Measurements from ENCODE around the gene STXBP5.

The STXBP5 gene

DNA sequence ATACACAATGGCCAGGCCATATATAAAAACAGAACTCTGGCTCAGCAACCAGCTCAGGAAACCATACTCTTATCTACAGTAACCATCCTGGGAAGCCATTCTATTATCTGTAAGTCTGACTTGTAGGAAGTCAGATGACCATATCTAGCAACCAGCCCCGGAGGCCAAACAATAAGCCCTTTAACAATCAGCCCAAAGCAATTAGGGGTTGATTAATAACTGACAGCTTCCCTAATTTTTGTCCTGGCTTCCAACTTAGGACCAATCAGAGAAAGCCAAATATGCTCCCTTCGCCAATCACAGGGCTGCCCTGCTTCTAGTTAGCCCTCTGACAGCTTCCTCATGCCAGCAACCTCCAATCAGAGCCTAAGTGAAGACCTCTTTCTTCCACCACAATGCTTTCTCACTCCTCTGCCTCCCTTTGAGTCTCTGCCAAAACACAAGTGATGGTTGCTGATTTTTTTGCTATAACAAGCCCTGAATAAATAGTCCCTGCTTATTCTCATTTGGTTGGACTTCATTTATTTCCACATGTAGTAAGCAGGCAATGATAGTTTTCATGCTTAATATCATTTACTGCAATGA is 37.8 kb upstream of the STXBP5 start:
- no peaks in the 10 kb centered on the region for H3K4me1 ChIP-seq (ENCODE audit: control insufficient read depth, insufficient read depth, low read length)

DNA sequence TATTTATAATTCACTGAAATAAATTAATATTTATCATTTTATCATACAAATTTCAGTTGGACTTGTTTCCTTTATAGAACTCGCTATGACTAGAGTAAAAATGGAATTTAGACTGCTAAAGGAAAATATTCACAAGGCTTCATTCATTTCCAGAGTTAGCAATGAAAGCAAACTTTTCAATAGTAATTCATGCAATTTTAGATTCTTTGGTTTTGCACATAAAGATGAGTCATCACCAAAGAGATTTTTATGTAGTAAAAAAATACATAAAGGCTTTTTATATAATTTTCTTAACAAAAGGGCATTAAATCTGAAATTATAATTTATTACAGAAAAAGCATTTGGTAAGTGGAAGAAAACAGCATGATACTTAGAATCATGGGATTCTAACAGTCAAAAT is 37.2 kb upstream of the STXBP5 start:
- no peaks in the 10 kb centered on the region for H3K4me1 ChIP-seq (ENCODE audit: control insufficient read depth, insufficient read depth, low read length)
- no peaks in the 10 kb centered on the region for H3K36me3 ChIP-seq (ENCODE audit: control insufficient read depth, insufficient read depth, low read length)
- H3K9ac ChIP-seq (ENCODE audit: low read length): no peak overlapping the region
- H3K27me3 ChIP-seq (ENCODE audit: control insufficient read depth, insufficient read depth, low read length): no peaks in the 10 kb centered on the region
- no peak overlapping the region for H3K4me3 ChIP-seq (ENCODE audit: low read length)
- H3K9me3 ChIP-seq (ENCODE audit: control insufficient read depth, low read length): no peaks in the 10 kb centered on the region

More for the DNA sequence above, 37.8 kb upstream of the STXBP5 start:
- Histone ChIP-seq H3K4me3 (ENCODE audit: low read length) (no peak overlapping the region), H3K36me3 (ENCODE audit: control insufficient read depth, insufficient read depth, low read length) (no peaks in the 10 kb centered on the region), H3K9me3 (ENCODE audit: control insufficient read depth, low read length) (no peaks in the 10 kb centered on the region), H3K27me3 (ENCODE audit: control insufficient read depth, insufficient read depth, low read length) (no peaks in the 10 kb centered on the region), H3K9ac (ENCODE audit: low read length) (no peak overlapping the region)

DNA sequence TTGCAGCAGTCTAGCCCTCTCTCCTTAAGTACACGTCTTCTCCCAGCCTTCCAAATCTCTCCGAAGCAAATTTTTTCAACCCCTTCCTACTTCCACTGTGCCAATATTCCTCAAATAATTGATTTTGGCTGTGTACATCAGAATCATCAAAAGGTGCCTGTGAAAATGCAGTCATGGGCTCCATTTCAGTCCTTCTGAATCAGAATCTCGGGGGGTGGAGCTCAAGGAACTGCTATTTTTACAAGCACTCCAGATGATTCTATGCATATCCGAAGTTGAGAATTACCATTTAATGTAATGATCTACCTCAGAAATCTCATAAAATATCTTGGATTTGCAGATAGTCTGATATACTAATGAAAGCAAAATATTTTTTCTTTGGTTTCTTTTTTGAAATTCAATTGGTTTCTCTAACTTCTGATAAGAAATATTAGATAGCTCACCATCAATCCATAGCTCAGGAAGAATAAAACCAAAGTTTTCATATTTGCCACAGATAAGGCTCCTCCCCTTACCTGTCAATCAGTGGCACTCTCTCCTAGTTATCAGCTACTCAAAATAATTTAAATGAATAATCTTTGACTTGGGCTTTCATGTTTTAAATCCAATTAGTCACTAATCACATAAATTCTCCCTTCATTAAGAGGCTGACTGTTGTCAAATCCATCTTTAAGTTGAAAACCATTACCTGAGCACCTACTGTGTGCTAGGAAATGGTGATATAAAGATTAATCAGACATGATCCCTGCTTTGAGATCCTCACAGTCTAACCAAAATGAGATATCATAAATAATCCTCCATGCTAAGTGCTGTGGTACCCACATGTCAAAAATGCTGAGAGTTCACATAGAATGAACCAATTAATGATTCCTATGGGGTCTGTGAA is 36.4 kb upstream of the STXBP5 start:
- H3K4me1 ChIP-seq (ENCODE audit: control insufficient read depth, insufficient read depth, low read length): no peaks in the 10 kb centered on the region
- H3K36me3 ChIP-seq (ENCODE audit: control insufficient read depth, insufficient read depth, low read length): no peaks in the 10 kb centered on the region
- H3K9ac ChIP-seq (ENCODE audit: low read length): no peak overlapping the region
- no peaks in the 10 kb centered on the region for H3K27me3 ChIP-seq (ENCODE audit: control insufficient read depth, insufficient read depth, low read length)
- H3K4me3 ChIP-seq (ENCODE audit: low read length): no peak overlapping the region
- no peaks in the 10 kb centered on the region for H3K9me3 ChIP-seq (ENCODE audit: control insufficient read depth, low read length)

- H3K9me3 ChIP-seq (ENCODE audit: control insufficient read depth, low read length): no peaks in the 10 kb centered on the region
- no peaks in the 10 kb centered on the region for H3K36me3 ChIP-seq (ENCODE audit: control insufficient read depth, insufficient read depth, low read length)
- no peak overlapping the region for H3K4me3 ChIP-seq (ENCODE audit: low read length)
- H3K9ac ChIP-seq (ENCODE audit: low read length): no peak overlapping the region
- H3K27me3 ChIP-seq (ENCODE audit: control insufficient read depth, insufficient read depth, low read length): no peaks in the 10 kb centered on the region
- H3K4me1 ChIP-seq (ENCODE audit: control insufficient read depth, insufficient read depth, low read length): no peaks in the 10 kb centered on the region
Observed at GRCh38 chr6:147169529-147169928, 34.7 kb upstream of the STXBP5 start.

GRCh38 chr6:147170269-147170668 is 33.9 kb upstream of the STXBP5 start:
- Histone ChIP-seq H3K9ac (ENCODE audit: low read length) (no peak overlapping the region), H3K4me3 (ENCODE audit: low read length) (no peak overlapping the region), H3K9me3 (ENCODE audit: control insufficient read depth, low read length) (no peaks in the 10 kb centered on the region), H3K4me1 (ENCODE audit: control insufficient read depth, insufficient read depth, low read length) (no peaks in the 10 kb centered on the region), H3K27me3 (ENCODE audit: control insufficient read depth, insufficient read depth, low read length) (no peaks in the 10 kb centered on the region), H3K36me3 (ENCODE audit: control insufficient read depth, insufficient read depth, low read length) (no peaks in the 10 kb centered on the region)

DNA sequence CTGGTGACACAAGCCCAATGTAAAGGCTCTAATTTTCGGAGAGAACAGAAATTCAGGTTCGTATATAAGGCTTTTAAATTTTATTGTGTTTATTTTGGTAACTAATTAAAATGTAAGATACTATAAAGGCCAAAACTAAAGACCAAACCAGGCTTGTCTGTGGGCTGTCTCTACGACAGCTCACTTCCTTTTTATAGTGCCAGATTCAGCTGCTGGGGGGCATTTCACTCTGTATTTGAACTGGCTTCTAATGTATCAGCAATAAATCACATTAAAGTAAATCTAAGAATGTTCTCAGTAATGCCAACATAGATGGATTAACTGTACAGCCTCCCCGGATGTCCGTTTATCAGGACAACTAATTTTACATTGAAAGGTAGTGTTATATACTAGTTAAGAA is 31.1 kb upstream of the STXBP5 start:
- no peaks in the 10 kb centered on the region for H3K9me3 ChIP-seq (ENCODE audit: control insufficient read depth, low read length)
- no peaks in the 10 kb centered on the region for H3K36me3 ChIP-seq (ENCODE audit: control insufficient read depth, insufficient read depth, low read length)
- no peaks in the 10 kb centered on the region for H3K27me3 ChIP-seq (ENCODE audit: control insufficient read depth, insufficient read depth, low read length)
- no peak overlapping the region for H3K9ac ChIP-seq (ENCODE audit: low read length)
- no peak overlapping the region for H3K4me3 ChIP-seq (ENCODE audit: low read length)
- no peaks in the 10 kb centered on the region for H3K4me1 ChIP-seq (ENCODE audit: control insufficient read depth, insufficient read depth, low read length)

GRCh38 chr6:147173675-147174308 is 30.4 kb upstream of the STXBP5 start:
- Histone ChIP-seq H3K9ac (ENCODE audit: low read length) (no peak overlapping the region), H3K36me3 (ENCODE audit: control insufficient read depth, insufficient read depth, low read length) (no peaks in the 10 kb centered on the region), H3K4me3 (ENCODE audit: low read length) (no peak overlapping the region), H3K27me3 (ENCODE audit: control insufficient read depth, insufficient read depth, low read length) (no peaks in the 10 kb centered on the region), H3K9me3 (ENCODE audit: control insufficient read depth, low read length) (no peaks in the 10 kb centered on the region), H3K4me1 (ENCODE audit: control insufficient read depth, insufficient read depth, low read length) (no peaks in the 10 kb centered on the region)

GRCh38 chr6:147176795-147177194 is 27.4 kb upstream of the STXBP5 start:
- Histone ChIP-seq H3K9ac (ENCODE audit: low read length) (no peak overlapping the region), H3K4me3 (ENCODE audit: low read length) (no peak overlapping the region), H3K27me3 (ENCODE audit: control insufficient read depth, insufficient read depth, low read length) (no peaks in the 10 kb centered on the region), H3K36me3 (ENCODE audit: control insufficient read depth, insufficient read depth, low read length) (no peaks in the 10 kb centered on the region), H3K4me1 (ENCODE audit: control insufficient read depth, insufficient read depth, low read length) (no peaks in the 10 kb centered on the region), H3K9me3 (ENCODE audit: control insufficient read depth, low read length) (no peaks in the 10 kb centered on the region)

GRCh38 chr6:147177286-147177685 is 26.9 kb upstream of the STXBP5 start:
- Histone ChIP-seq H3K36me3 (ENCODE audit: control insufficient read depth, insufficient read depth, low read length) (no peaks in the 10 kb centered on the region), H3K9me3 (ENCODE audit: control insufficient read depth, low read length) (no peaks in the 10 kb centered on the region), H3K27me3 (ENCODE audit: control insufficient read depth, insufficient read depth, low read length) (no peaks in the 10 kb centered on the region), H3K4me3 (ENCODE audit: low read length) (no peak overlapping the region), H3K9ac (ENCODE audit: low read length) (no peak overlapping the region), H3K4me1 (ENCODE audit: control insufficient read depth, insufficient read depth, low read length) (no peaks in the 10 kb centered on the region)

GRCh38 chr6:147178355-147178754 is 25.9 kb upstream of the STXBP5 start:
- Histone ChIP-seq H3K36me3 (ENCODE audit: control insufficient read depth, insufficient read depth, low read length) (no peaks in the 10 kb centered on the region), H3K4me3 (ENCODE audit: low read length) (no peak overlapping the region), H3K27me3 (ENCODE audit: control insufficient read depth, insufficient read depth, low read length) (no peaks in the 10 kb centered on the region), H3K4me1 (ENCODE audit: control insufficient read depth, insufficient read depth, low read length) (no peaks in the 10 kb centered on the region), H3K9ac (ENCODE audit: low read length) (no peak overlapping the region), H3K9me3 (ENCODE audit: control insufficient read depth, low read length) (no peaks in the 10 kb centered on the region)

- Histone ChIP-seq H3K4me1 (ENCODE audit: control insufficient read depth, insufficient read depth, low read length) (no peaks in the 10 kb centered on the region), H3K36me3 (ENCODE audit: control insufficient read depth, insufficient read depth, low read length) (no peaks in the 10 kb centered on the region), H3K27me3 (ENCODE audit: control insufficient read depth, insufficient read depth, low read length) (no peaks in the 10 kb centered on the region), H3K4me3 (ENCODE audit: low read length) (no peak overlapping the region), H3K9ac (ENCODE audit: low read length) (no peak overlapping the region), H3K9me3 (ENCODE audit: control insufficient read depth, low read length) (no peaks in the 10 kb centered on the region)
Observed at GRCh38 chr6:147179809-147180208, 24.4 kb upstream of the STXBP5 start.

- no peaks in the 10 kb centered on the region for H3K9me3 ChIP-seq (ENCODE audit: control insufficient read depth, low read length)
- no peak overlapping the region for H3K4me3 ChIP-seq (ENCODE audit: low read length)
- H3K36me3 ChIP-seq (ENCODE audit: control insufficient read depth, insufficient read depth, low read length): no peaks in the 10 kb centered on the region
- no peaks in the 10 kb centered on the region for H3K4me1 ChIP-seq (ENCODE audit: control insufficient read depth, insufficient read depth, low read length)
- H3K27me3 ChIP-seq (ENCODE audit: control insufficient read depth, insufficient read depth, low read length): no peaks in the 10 kb centered on the region
- no peak overlapping the region for H3K9ac ChIP-seq (ENCODE audit: low read length)
Observed at GRCh38 chr6:147180926-147181325, 23.3 kb upstream of the STXBP5 start.
